GM19328 (cell line): Measurements from ENCODE around the gene CST7.

Experiments used
- ATAC-seq: cut with Tn5 transposase; IDR thresholded peaks from one replicate; pipeline ENCODE4 v1.9.1; 2021; ENCODE audit warnings: mild to moderate bottlenecking, moderate library complexity; ENCODE audit not compliant: unreplicated experiment

Gene CST7

GRCh38 chr20:24950128-24950835, 1.2 kb downstream of the CST7 start:
- ATAC-seq = no peak

- ATAC-seq = no peak
These were observed 1.9 kb downstream of the CST7 start for GRCh38 chr20:24950836-24951525.

- ATAC-seq = no peak
These were observed 2.5 kb downstream of the CST7 start for GRCh38 chr20:24951536-24952083.

- ATAC-seq = no peak
These were observed 3.5 kb downstream of the CST7 start for GRCh38 chr20:24952376-24953208.

- no peak for ATAC-seq
These were observed 4.1 kb downstream of the CST7 start for GRCh38 chr20:24953209-24953575.

GRCh38 chr20:24953621-24954133, 4.6 kb downstream of the CST7 start:
- ATAC-seq = no peak

GRCh38 chr20:24954151-24954550, 5.1 kb downstream of the CST7 start:
- ATAC-seq = no peak

GRCh38 chr20:24954566-24954965, 5.5 kb downstream of the CST7 start:
- ATAC-seq = no peak

GRCh38 chr20:24955045-24955444, 6.0 kb downstream of the CST7 start:
- ATAC-seq = no peak

- no peak for ATAC-seq
These were observed 7.2 kb downstream of the CST7 start for GRCh38 chr20:24956001-24956841.

- ATAC-seq = no peak
These were observed 8.4 kb downstream of the CST7 start for GRCh38 chr20:24957326-24958016.

- no peak for ATAC-seq
These were observed 9.7 kb downstream of the CST7 start for GRCh38 chr20:24958506-24959385.

GRCh38 chr20:24959591-24960301, 10.7 kb downstream of the CST7 start:
- ATAC-seq = no peak

- no peak for ATAC-seq
These were observed 11.3 kb downstream of the CST7 start for GRCh38 chr20:24960302-24960801.

- ATAC-seq = no peak
These were observed 11.8 kb downstream of the CST7 start for GRCh38 chr20:24960861-24961260.

- no peak for ATAC-seq
These were observed 12.5 kb downstream of the CST7 start for GRCh38 chr20:24961384-24962181.

GRCh38 chr20:24962182-24962492, 13.1 kb downstream of the CST7 start:
- no peak for ATAC-seq
